NB4 (cell line): ENCODE results near the gene HS3ST4.

ENCODE experiments used
- DNase-seq: peaks from one replicate; pipeline ENCODE4 v3.0.0; 2010; ENCODE audit warnings: low read depth
- H3K4me3 ChIP-seq: one replicate; pipeline ENCODE4 v1.5.1; 2011; ENCODE audit warnings: mild to moderate bottlenecking, low read depth, low read length, moderate library complexity
- MYC ChIP-seq: IDR thresholded peaks from 2 replicates; pipeline ENCODE4 v1.6.1; 2011; ENCODE audit warnings: low read depth, low read length
- POLR2A ChIP-seq: IDR thresholded peaks from 2 replicates; pipeline ENCODE4 v1.6.1; 2011; ENCODE audit warnings: mild to moderate bottlenecking; ENCODE audit not compliant: insufficient read length; ENCODE audit errors: extremely low read depth
- TF ChIP-seq, protein P1 (sequence below): IDR thresholded peaks from 2 replicates; pipeline ENCODE4 v1.6.1; 2011; ENCODE audit warnings: low read depth, low read length
- TF ChIP-seq, protein P2 (sequence below): IDR thresholded peaks from one replicate; pipeline ENCODE4 v1.5.1; 2012; ENCODE audit warnings: low read depth, low read length

HS3ST4 gene

DNA sequence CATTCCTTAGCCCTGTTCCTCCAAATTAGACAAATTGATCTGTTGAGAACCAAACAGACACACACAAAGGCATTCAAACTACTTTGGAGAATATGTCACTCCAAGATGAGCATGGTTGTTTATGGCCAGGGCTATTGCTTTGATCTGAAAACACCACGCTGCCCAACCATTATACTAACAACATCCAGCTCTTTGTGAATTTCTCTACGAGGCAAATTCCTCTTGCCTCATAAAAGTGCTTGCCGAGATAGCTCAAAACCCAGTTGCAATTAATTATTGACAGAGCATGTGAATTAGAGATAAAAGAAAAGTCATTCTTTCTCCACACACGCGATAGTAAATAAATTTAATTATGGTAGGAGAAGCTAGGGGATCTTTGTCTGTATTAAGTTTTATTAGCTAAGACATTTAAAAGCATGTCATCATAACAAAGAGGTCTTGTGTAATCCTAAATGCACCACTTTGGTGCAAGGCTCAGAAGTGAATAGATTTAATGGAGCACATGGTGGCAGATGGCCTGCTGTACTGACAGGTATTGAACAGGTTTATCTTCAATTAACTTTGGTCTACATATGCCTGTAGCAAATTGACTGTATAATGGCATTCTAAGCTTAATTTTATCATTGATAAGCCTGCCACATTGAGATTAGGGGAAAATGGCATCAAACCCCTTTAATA, 441.8 kb downstream of the HS3ST4 start:
- no peak for DNase-seq

DNA sequence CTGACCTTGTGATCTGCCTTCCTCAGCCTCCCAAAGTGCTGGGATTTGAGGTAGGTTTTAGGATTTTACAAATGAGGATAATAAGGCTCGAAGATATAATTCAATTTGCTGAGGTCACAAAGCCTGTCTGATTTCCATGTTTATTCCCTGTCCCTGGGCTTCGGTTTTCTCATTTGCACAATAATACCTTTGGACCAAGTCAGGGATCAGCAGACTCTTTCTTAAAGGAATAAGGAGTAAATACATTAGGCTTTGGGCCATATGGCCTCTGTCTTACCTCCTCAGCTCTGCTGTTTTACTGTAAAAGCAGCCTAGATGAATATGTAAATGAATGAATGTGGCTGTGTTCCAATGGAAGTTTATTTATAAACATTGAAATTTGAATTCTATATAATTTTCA, 442.8 kb downstream of the HS3ST4 start:
- no peak overlapping the region for H3K4me3 ChIP-seq
- TF ChIP-seq, protein P1, sequence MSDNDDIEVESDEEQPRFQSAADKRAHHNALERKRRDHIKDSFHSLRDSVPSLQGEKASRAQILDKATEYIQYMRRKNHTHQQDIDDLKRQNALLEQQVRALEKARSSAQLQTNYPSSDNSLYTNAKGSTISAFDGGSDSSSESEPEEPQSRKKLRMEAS = no peak
- TF ChIP-seq POLR2A (no peak), MYC (no peak)
- DNase-seq = no peak

More for the DNA sequence above, 441.8 kb downstream of the HS3ST4 start:
- no peak overlapping the region for H3K4me3 ChIP-seq
- TF ChIP-seq, protein P1 = no peak
- TF ChIP-seq MYC = no peak
- TF ChIP-seq POLR2A = no peak
- TF ChIP-seq, protein P2, sequence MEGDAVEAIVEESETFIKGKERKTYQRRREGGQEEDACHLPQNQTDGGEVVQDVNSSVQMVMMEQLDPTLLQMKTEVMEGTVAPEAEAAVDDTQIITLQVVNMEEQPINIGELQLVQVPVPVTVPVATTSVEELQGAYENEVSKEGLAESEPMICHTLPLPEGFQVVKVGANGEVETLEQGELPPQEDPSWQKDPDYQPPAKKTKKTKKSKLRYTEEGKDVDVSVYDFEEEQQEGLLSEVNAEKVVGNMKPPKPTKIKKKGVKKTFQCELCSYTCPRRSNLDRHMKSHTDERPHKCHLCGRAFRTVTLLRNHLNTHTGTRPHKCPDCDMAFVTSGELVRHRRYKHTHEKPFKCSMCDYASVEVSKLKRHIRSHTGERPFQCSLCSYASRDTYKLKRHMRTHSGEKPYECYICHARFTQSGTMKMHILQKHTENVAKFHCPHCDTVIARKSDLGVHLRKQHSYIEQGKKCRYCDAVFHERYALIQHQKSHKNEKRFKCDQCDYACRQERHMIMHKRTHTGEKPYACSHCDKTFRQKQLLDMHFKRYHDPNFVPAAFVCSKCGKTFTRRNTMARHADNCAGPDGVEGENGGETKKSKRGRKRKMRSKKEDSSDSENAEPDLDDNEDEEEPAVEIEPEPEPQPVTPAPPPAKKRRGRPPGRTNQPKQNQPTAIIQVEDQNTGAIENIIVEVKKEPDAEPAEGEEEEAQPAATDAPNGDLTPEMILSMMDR = no peak

DNA sequence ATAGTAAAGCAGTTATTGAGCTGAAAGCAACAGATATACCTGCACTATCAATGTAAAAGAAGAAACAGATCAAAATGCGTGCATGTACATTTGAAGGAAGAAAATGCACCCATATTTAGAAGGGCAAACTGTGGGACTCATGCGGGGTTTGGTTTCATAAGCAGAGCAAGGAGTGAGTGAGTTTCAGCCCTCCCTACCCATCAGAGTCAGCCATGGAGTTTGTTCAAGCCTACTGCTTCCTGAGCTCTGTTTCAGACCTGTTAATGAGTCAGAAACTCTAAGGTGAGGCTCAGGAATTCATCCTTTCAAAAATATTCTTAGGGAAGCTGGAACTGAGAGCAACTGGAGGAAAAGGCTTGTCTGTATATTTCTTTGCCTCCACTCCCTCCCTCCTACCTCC, 446.2 kb downstream of the HS3ST4 start:
- no peak overlapping the region for H3K4me3 ChIP-seq
- TF ChIP-seq, protein P1 = no peak
- TF ChIP-seq POLR2A (no peak), MYC (no peak)
- TF ChIP-seq, protein P2 = no peak
- no peak for DNase-seq

DNA sequence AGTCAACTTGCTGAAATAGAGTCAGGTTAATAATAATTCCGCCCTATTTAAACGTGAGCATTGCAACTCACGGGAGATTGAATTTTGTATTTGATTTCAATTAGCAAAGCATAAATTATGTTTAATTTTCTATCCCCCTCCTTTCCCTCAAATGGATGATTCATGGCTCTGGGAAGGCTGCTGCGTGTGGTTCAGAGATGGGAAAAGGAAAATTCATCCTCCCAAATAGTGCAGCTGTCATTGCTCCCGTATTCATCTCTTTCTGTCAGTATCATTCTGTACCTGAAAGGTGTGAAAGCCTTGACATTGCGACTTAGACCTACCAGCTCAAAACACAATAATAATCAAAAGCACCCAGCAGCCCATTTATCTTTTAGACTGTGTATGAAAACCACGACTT, 447.3 kb downstream of the HS3ST4 start:
- TF ChIP-seq POLR2A = no peak
- TF ChIP-seq, protein P1 = no peak
- no peak overlapping the region for H3K4me3 ChIP-seq
- DNase-seq = no peak

DNA sequence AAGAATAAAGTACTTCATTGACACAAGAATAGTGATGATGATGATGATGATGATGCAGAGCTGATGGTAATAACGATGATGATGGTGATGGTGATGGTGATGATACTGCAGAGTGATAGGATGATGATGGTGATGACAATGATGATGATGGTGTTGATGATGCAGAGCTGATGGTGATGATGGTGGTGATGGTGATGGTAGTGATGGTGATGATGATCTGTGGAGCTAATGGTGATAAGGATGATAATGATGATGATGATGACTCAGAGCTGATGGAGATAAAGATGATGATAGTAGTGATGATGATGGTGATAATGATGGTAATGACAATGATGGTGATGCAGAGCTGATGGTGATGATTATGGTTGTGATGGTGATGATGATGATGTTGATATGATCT, 448.1 kb downstream of the HS3ST4 start:
- DNase-seq = no peak
- no peak overlapping the region for H3K4me3 ChIP-seq
- TF ChIP-seq, protein P1 = no peak
- TF ChIP-seq MYC = no peak
- TF ChIP-seq POLR2A = no peak

DNA sequence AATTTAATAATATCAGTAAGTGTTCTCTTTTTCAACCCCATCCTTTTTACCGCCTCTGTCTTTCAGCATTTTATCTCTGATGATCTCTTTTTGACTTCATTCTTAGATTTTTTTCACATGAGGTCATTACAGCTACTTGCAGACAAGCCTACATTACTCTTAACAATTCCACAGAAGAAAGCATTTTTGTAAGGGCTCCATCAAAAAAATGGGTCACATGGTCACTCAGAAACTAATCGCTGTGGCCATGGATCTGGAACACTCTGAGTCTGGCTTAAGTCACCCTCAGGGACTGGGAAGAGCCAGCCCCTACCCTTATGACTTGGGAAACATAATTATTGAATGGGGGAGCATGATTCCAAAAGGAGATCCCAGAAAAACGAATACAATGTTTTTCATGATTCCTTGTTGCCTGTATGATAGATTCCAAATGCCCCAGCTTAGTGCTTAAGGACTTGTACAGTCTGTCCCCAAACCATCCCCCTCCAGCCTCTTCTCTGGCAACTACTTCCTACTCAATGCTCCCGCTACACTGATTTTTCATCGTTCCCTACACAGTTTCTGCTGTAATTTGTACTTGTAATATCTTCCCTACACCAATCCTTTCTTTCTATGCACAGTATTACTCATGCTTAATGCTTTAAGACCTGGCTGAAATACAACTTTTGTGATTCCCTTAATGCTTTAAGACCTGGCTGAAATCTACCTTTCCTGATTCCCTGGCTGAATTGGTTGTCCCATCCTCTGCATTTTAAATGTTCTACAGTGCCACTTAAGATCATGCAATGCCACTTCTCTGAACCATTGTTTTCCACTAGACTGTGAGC, 457.8 kb downstream of the HS3ST4 start:
- TF ChIP-seq, protein P2 = no peak
- no peak for TF ChIP-seq MYC
- no peak for TF ChIP-seq POLR2A
- TF ChIP-seq, protein P1 = no peak
- no peak for DNase-seq

DNA sequence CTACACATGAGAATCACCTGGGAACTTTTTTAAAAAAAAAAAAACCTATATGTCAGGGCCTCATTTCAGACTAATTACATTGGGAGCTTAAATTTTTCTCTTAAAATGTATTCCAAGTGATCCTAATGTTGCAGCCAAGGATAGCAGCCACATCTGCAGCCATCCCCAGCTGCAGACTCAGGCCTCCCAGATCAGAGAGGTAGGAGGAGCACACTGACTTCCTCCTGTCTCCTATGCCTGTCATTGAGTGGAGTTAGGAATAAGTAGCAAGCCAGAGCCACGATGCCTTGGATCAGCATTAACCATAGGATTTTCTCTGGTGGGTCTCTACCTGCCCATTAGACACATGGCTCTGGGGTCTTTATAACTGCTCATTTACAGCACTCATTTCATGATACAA, 463.5 kb downstream of the HS3ST4 start:
- TF ChIP-seq MYC (no peak), POLR2A (no peak)
- TF ChIP-seq, protein P1 = no peak
- TF ChIP-seq, protein P2 = no peak
- H3K4me3 ChIP-seq = no peak overlapping the region
- no peak for DNase-seq

More for the DNA sequence above, 457.8 kb downstream of the HS3ST4 start:
- H3K4me3 ChIP-seq = no peak overlapping the region
